SK-N-SH (cell line): ENCODE data around the gene FSIP1. TPM values are rescaled to one million over a fixed set of nuclear protein-coding genes. Genes with fewer than 3 reads are reported as not detected.

Experiments used
- CTCF ChIA-PET: fragments of 300-600, 350-600 bp; formaldehyde crosslinking; extraction: SDS; loops from one replicate; lab custom pipeline; 2021; lab: Yijun Ruan, JAX
- POLR2A ChIA-PET: fragments of 350-600 bp; sonication (Branson Sonifier 250); formaldehyde crosslinking; extraction: SDS; loops from one replicate; lab custom pipeline; 2020; ENCODE audit warnings: antibody characterized with exemption, inconsistent platforms; lab: Yijun Ruan, JAX
- DNase-seq: peaks from one replicate; pipeline ENCODE4 v3.0.0; 2012
- H2AFZ ChIP-seq: fragments of 200-600 bp; sonication (generic); 2 replicates; pipeline ENCODE4 v1.8.1; 2016; ENCODE audit warnings: antibody characterized with exemption, mild to moderate bottlenecking, low read depth
- H3F3A ChIP-seq: fragments of 200-600 bp; sonication (generic); replicated peaks from 2 replicates; pipeline ENCODE3; 2016; ENCODE audit warnings: antibody characterized with exemption, mild to moderate bottlenecking; ENCODE audit not compliant: insufficient read depth
- H3K27ac ChIP-seq, 2 experiments: fragments of 200-500 bp in 1 of 2; fragments of 200-600 bp in 1 of 2; sonication (Bioruptor generic) in 1 of 2; sonication (generic), shearing (Covaris generic) in 1 of 2; 2 replicates each; pipeline versions ENCODE4 v1.5.1 to v1.6.1; 2014 to 2016; ENCODE audit warnings: low read depth in 2 of 2, inconsistent platforms in 1 of 2, low read length in 1 of 2, mild to moderate bottlenecking in 1 of 2, mixed read lengths in 1 of 2
- H3K27me3 ChIP-seq: fragments of 200-600 bp; sonication (generic), shearing (Covaris generic); 2 replicates; pipeline ENCODE4 v1.6.1; 2016; ENCODE audit warnings: mixed run types; ENCODE audit not compliant: insufficient read depth
- H3K36me3 ChIP-seq, 2 experiments: fragments of 200-500 bp in 1 of 2; fragments of 200-600 bp in 1 of 2; sonication (Bioruptor generic) in 1 of 2; sonication (generic) in 1 of 2; replicated peaks in 1 of 2; 2 replicates each; pipeline versions ENCODE3 to v1.5.1; 2014 to 2016; ENCODE audit warnings: low read length in 1 of 2, mild to moderate bottlenecking in 1 of 2; ENCODE audit not compliant: insufficient read depth in 2 of 2, control insufficient read depth in 1 of 2
- H3K4me1 ChIP-seq, 2 experiments: fragments of 200-500 bp in 1 of 2; fragments of 200-600 bp in 1 of 2; sonication (Bioruptor generic) in 1 of 2; sonication (generic), shearing (Covaris generic) in 1 of 2; 2 replicates each; pipeline versions ENCODE4 v1.5.1 to v1.6.1; 2014 to 2016; ENCODE audit warnings: low read depth in 1 of 2, low read length in 1 of 2, mixed run types in 1 of 2; ENCODE audit not compliant: insufficient read depth in 2 of 2, control insufficient read depth in 1 of 2
- H3K4me2 ChIP-seq: fragments of 200-600 bp; sonication (generic), shearing (Covaris generic); 2 replicates; pipeline ENCODE4 v1.6.1; 2017; ENCODE audit warnings: mixed run types
- H3K4me3 ChIP-seq, 2 experiments: fragments of 200-500 bp in 1 of 2; fragments of 200-600 bp in 1 of 2; sonication (Bioruptor generic) in 1 of 2; sonication (generic), shearing (Covaris generic) in 1 of 2; 2 replicates each; pipeline versions ENCODE4 v1.5.1 to v1.8.1; 2014 to 2016; ENCODE audit warnings: low read depth in 2 of 2, inconsistent platforms in 1 of 2, low read length in 1 of 2, mild to moderate bottlenecking in 1 of 2, mixed read lengths in 1 of 2, moderate library complexity in 1 of 2
- H3K79me2 ChIP-seq: fragments of 200-600 bp; sonication (generic); 2 replicates; pipeline ENCODE4 v1.8.1; 2017; ENCODE audit warnings: mild to moderate bottlenecking; ENCODE audit not compliant: insufficient read depth
- H3K9ac ChIP-seq: fragments of 200-600 bp; sonication (generic); 2 replicates; pipeline ENCODE4 v1.6.1; 2017; ENCODE audit warnings: mixed run types
- H3K9me2 ChIP-seq: fragments of 200-600 bp; sonication (generic); 2 replicates; pipeline ENCODE4 v1.6.1; 2017; ENCODE audit warnings: mixed run types
- H3K9me3 ChIP-seq: fragments of 200-600 bp; sonication (generic); 2 replicates; pipeline ENCODE4 v1.6.1; 2017; ENCODE audit warnings: mixed run types, mild to moderate bottlenecking, moderate library complexity
- H4K20me1 ChIP-seq: fragments of 200-600 bp; sonication (generic); 2 replicates; pipeline ENCODE4 v1.6.1; 2017; ENCODE audit warnings: mild to moderate bottlenecking, mixed run types; ENCODE audit not compliant: insufficient read depth
- CHD2 ChIP-seq: fragments of 150-350 bp; IDR thresholded peaks from 2 replicates; pipeline ENCODE4 v1.6.1; 2018; ENCODE audit warnings: low read length; ENCODE audit not compliant: partially characterized antibody
- FOSL2 ChIP-seq: IDR thresholded peaks from 2 replicates; pipeline ENCODE4 v1.4.0; 2012; ENCODE audit warnings: low read depth, mild to moderate bottlenecking, moderate library complexity, borderline replicate concordance
- FOXM1 ChIP-seq: IDR thresholded peaks from 2 replicates; pipeline ENCODE4 v1.4.0; 2012; ENCODE audit warnings: low read depth, mild to moderate bottlenecking
- MEF2A ChIP-seq: IDR thresholded peaks from 2 replicates; pipeline ENCODE4 v1.4.0; 2012; ENCODE audit warnings: low read depth, borderline replicate concordance
- MXI1 ChIP-seq: IDR thresholded peaks from 2 replicates; pipeline ENCODE4 v1.6.1; 2012; ENCODE audit warnings: mild to moderate bottlenecking, low read depth, low read length, improper control_type of control experiment
- POLR2AphosphoS5 ChIP-seq: IDR thresholded peaks from 2 replicates; pipeline ENCODE4 v1.6.1; 2012; ENCODE audit warnings: low read depth, low read length
- RCOR1 ChIP-seq: fragments of 150-350 bp; IDR thresholded peaks from 2 replicates; pipeline ENCODE4 v1.6.1; 2017; ENCODE audit warnings: antibody characterized with exemption, low read length
- RFX5 ChIP-seq: IDR thresholded peaks from 2 replicates; pipeline ENCODE4 v1.6.1; 2012; ENCODE audit warnings: mild to moderate bottlenecking, improper control_type of control experiment, low read length
- RXRA ChIP-seq: IDR thresholded peaks from 2 replicates; pipeline ENCODE4 v1.4.0; 2012; ENCODE audit warnings: low read depth, mild to moderate bottlenecking, borderline replicate concordance
- SMC3 ChIP-seq: IDR thresholded peaks from 2 replicates; pipeline ENCODE4 v1.6.1; 2012; ENCODE audit warnings: low read depth, low read length, improper control_type of control experiment
- TCF12 ChIP-seq: IDR thresholded peaks from 2 replicates; pipeline ENCODE4 v1.4.0; 2012
- TEAD4 ChIP-seq: IDR thresholded peaks from 2 replicates; pipeline ENCODE4 v1.4.0; 2012; ENCODE audit warnings: mild to moderate bottlenecking, borderline replicate concordance; ENCODE audit not compliant: insufficient read depth
- YY1 ChIP-seq: IDR thresholded peaks from 2 replicates; pipeline ENCODE4 v1.4.0; 2012; ENCODE audit warnings: low read depth, mild to moderate bottlenecking
- WGBS: methylation state at CpG from one replicate; pipeline ENCODE4 v1.1.6; 2017; ENCODE audit warnings: low lambda C conversion rate; 5-methylcytosine and 5-hydroxymethylcytosine counted together
- polyA plus RNA-seq, 3 experiments: library from polyadenylated mRNA; depleted of rRNA; stranded (reverse); fragments of >200 nt; gene quantifications; 2 replicates each; pipeline ENCODE4 v1.2.3, GENCODE V29; 2012
- TF ChIP-seq, protein P1 (sequence below): IDR thresholded peaks from 2 replicates; pipeline ENCODE4 v1.4.0; 2012; ENCODE audit warnings: low read depth, borderline replicate concordance
- TF ChIP-seq, protein P2 (sequence below): fragments of 150-350 bp; IDR thresholded peaks from 2 replicates; pipeline ENCODE4 v1.6.1; 2017; ENCODE audit warnings: antibody characterized with exemption, low read length, low read depth, borderline replicate concordance
- TF ChIP-seq, protein P3 (sequence below): fragments of 150-350 bp; IDR thresholded peaks from 2 replicates; pipeline ENCODE4 v1.6.1; 2016; ENCODE audit warnings: mild to moderate bottlenecking, low read depth, low read length

FSIP1 gene
- polyA plus RNA-seq, 1 of the 3 experiments (the other 2 are of a cell fraction): 0.43 TPM

GRCh38 chr15:39579487-39580116 is 203.0 kb downstream of the FSIP1 start:
- peaks cover 24 to 29% of the 10 kb centered on the region in 2 experiments for H3K36me3 ChIP-seq

GRCh38 chr15:39578851-39579486 is 203.7 kb downstream of the FSIP1 start:
- TF ChIP-seq SMC3 (no peak), TEAD4 (no peak), FOSL2 (no peak), RXRA (no peak)
- TF ChIP-seq, protein P1, sequence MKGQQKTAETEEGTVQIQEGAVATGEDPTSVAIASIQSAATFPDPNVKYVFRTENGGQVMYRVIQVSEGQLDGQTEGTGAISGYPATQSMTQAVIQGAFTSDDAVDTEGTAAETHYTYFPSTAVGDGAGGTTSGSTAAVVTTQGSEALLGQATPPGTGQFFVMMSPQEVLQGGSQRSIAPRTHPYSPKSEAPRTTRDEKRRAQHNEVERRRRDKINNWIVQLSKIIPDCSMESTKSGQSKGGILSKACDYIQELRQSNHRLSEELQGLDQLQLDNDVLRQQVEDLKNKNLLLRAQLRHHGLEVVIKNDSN: no peak
- H3K27me3 ChIP-seq: no peaks in the 10 kb centered on the region
- peaks cover 30% of the 10 kb centered on the region for H4K20me1 ChIP-seq
- no peak for DNase-seq
- peak overlapping the region; percentile 82; the same call in 1 of the 2 replicates for H3K4me2 ChIP-seq
- peaks cover 35% of the 10 kb centered on the region for H3F3A ChIP-seq
- no peaks in the 10 kb centered on the region for H3K9me3 ChIP-seq
- POLR2A ChIA-PET: no interaction called here
- WGBS: 91% methylated on average over 5 of the region's 5 CpGs
- CTCF ChIA-PET: interaction anchor here (0.5 to 2.6 kb wide), 17 partner anchors 8 to 879 kb away, joined by 3 to 23 read pairs (median 4); no protein-coding TSS in a partner anchor
- no peaks in the 10 kb centered on the region for H3K9me2 ChIP-seq
- H2AFZ ChIP-seq: no peak overlapping the region
- H3K79me2 ChIP-seq: peaks cover 34% of the 10 kb centered on the region
- H3K36me3 ChIP-seq: peaks cover 18 to 23% of the 10 kb centered on the region in 2 experiments
- peak overlapping the region in 1 of 2 experiments; percentile 94; a peak in 2 of 4 replicates for H3K27ac ChIP-seq
- peak overlapping the region; percentile 85; the same call in 1 of the 2 replicates for H3K9ac ChIP-seq
- H3K4me1 ChIP-seq: peaks cover 5% of the 10 kb centered on the region in 2 experiments; a peak in 3 of 4 replicates
- no peak overlapping the region for H3K4me3 ChIP-seq

More at GRCh38 chr15:39579487-39580116, 203.0 kb downstream of the FSIP1 start:
- Histone ChIP-seq H2AFZ (peak overlapping the region; percentile 0; the same call in 1 of the 2 replicates), H3K4me1 (peaks cover 5% of the 10 kb centered on the region in 2 experiments; a peak in 3 of 4 replicates), H4K20me1 (peaks cover 36% of the 10 kb centered on the region), H3K27me3 (no peaks in the 10 kb centered on the region), H3K9ac (peak overlapping the region; percentile 85; the same call in 1 of the 2 replicates), H3K4me2 (peak overlapping the region; percentile 82), H3F3A (peaks cover 36% of the 10 kb centered on the region), H3K4me3 (peak overlapping the region; percentile 59 to 72; a peak in 2 of 4 replicates), H3K27ac (peak overlapping the region; percentile 23 to 94; a peak in 3 of 4 replicates), H3K9me2 (no peaks in the 10 kb centered on the region)
- CTCF ChIA-PET: interaction anchor here (0.7 to 5.2 kb wide), 60 partner anchors 10 to 884 kb away, joined by 3 to 44 read pairs (median 4); no protein-coding TSS in a partner anchor
- TF ChIP-seq MEF2A (no peak), TCF12 (no peak), MXI1 (no peak), CHD2 (no peak), FOXM1 (no peak), RCOR1 (no peak), SMC3 (no peak), POLR2AphosphoS5 (no peak), YY1 (no peak), RFX5 (no peak)
- TF ChIP-seq, protein P2, sequence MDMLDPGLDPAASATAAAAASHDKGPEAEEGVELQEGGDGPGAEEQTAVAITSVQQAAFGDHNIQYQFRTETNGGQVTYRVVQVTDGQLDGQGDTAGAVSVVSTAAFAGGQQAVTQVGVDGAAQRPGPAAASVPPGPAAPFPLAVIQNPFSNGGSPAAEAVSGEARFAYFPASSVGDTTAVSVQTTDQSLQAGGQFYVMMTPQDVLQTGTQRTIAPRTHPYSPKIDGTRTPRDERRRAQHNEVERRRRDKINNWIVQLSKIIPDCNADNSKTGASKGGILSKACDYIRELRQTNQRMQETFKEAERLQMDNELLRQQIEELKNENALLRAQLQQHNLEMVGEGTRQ: no peak
- TF ChIP-seq, protein P3, sequence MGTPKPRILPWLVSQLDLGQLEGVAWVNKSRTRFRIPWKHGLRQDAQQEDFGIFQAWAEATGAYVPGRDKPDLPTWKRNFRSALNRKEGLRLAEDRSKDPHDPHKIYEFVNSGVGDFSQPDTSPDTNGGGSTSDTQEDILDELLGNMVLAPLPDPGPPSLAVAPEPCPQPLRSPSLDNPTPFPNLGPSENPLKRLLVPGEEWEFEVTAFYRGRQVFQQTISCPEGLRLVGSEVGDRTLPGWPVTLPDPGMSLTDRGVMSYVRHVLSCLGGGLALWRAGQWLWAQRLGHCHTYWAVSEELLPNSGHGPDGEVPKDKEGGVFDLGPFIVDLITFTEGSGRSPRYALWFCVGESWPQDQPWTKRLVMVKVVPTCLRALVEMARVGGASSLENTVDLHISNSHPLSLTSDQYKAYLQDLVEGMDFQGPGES: no peak
- TF ChIP-seq, all 33 proteins: peak for 0
- no peak for DNase-seq
- WGBS: 75% methylated on average over 15 of the region's 18 CpGs
- Histone ChIP-seq H3K9me3 (no peaks in the 10 kb centered on the region), H3K79me2 (peaks cover 40% of the 10 kb centered on the region)
- POLR2A ChIA-PET: no interaction called here
